ENCODE data around the gene FGF1. TPM values are rescaled to one million over a fixed set of nuclear protein-coding genes. Genes with fewer than 3 reads are reported as not detected.

FGF1 gene
- total RNA-seq, 4 donors from 2014 or later: 1.7 to 4.0 (median 2.9) TPM

GRCh38 chr5:142544946-142545649 is 140.8 kb downstream of the FGF1 start:
- intact Hi-C loops (cut with DNase I): loop anchor here (10.0 kb wide), 1 partner anchor 190 kb away; no protein-coding TSS in a partner anchor
- Histone ChIP-seq H3K27ac (replicated peaks in 1 of 4) (peak overlapping the region in 1 of 4 donors; percentile 22), H3K4me3 (no peak overlapping the region), H3K9me3 (no peaks in the 10 kb centered on the region), H3K27me3 (no peaks in the 10 kb centered on the region), H3K36me3 (no peaks in the 10 kb centered on the region), H3K4me1 (peaks cover 30 to 55% (median 51%) of the 10 kb centered on the region in 4 donors)
- 94% methylated on average over 2 of the region's 3 CpGs for WGBS
- TF ChIP-seq CTCF (IDR thresholded peaks at IDR 0.05): no peak
- no peak for TF ChIP-seq POLR2A (IDR thresholded peaks at IDR 0.05; ENCODE audit: low read depth)
- TF ChIP-seq POLR2AphosphoS5 (IDR thresholded peaks at IDR 0.05): no peak
- no peak for TF ChIP-seq EP300 (IDR thresholded peaks at IDR 0.05)
- no peak for DNase-seq (ENCODE audit: extremely low spot score)

- TF ChIP-seq CTCF (IDR thresholded peaks at IDR 0.05) (no peak), EP300 (IDR thresholded peaks at IDR 0.05) (no peak), POLR2AphosphoS5 (IDR thresholded peaks at IDR 0.05) (no peak), POLR2A (IDR thresholded peaks at IDR 0.05; ENCODE audit: low read depth) (no peak)
- peaks cover 30 to 55% (median 50%) of the 10 kb centered on the region in 4 donors for H3K4me1 ChIP-seq
- no peak for DNase-seq (ENCODE audit: extremely low spot score)
- H3K4me3 ChIP-seq: no peak overlapping the region
- peak overlapping the region in 3 of 4 donors; percentile 22 to 38 (median 27) for H3K27ac ChIP-seq (replicated peaks in 1 of 4)
- no peaks in the 10 kb centered on the region for H3K27me3 ChIP-seq
- H3K9me3 ChIP-seq: no peaks in the 10 kb centered on the region
- intact Hi-C loops (cut with DNase I): loop anchor here (10.0 kb wide), 1 partner anchor 189 kb away; no protein-coding TSS in a partner anchor
- 88% methylated on average over 8 of the region's 8 CpGs for WGBS
- no peaks in the 10 kb centered on the region for H3K36me3 ChIP-seq
These were observed 141.7 kb downstream of the FGF1 start for GRCh38 chr5:142544071-142544753.

- Histone ChIP-seq H3K27me3 (no peaks in the 10 kb centered on the region), H3K36me3 (no peaks in the 10 kb centered on the region), H3K4me3 (no peak overlapping the region), H3K9me3 (no peaks in the 10 kb centered on the region), H3K4me1 (peaks cover 25 to 51% (median 41%) of the 10 kb centered on the region in 4 donors), H3K27ac (replicated peaks in 1 of 4) (peak overlapping the region; percentile 48 to 75 (median 58))
- no peak for TF ChIP-seq EP300 (IDR thresholded peaks at IDR 0.05)
- no peak for TF ChIP-seq POLR2A (IDR thresholded peaks at IDR 0.05; ENCODE audit: low read depth)
- TF ChIP-seq CTCF (IDR thresholded peaks at IDR 0.05): peak in 1 of 3 experiments; percentile 44
- TF ChIP-seq POLR2AphosphoS5 (IDR thresholded peaks at IDR 0.05): peak; percentile 44 to 64
- WGBS: 52% methylated on average over 3 of the region's 3 CpGs
- intact Hi-C loops (cut with DNase I): loop anchor here (10.0 kb wide), 1 partner anchor 188 kb away; no protein-coding TSS in a partner anchor
- no peak for DNase-seq (ENCODE audit: extremely low spot score)
These were observed 143.0 kb downstream of the FGF1 start for GRCh38 chr5:142542906-142543305.

Other genes starting within 250 kb of the FGF1 start
- gene ARHGAP26, start 84.3 kb upstream of the FGF1 start, total RNA-seq: 10 to 100 TPM; 22.3 to 40.7 (median 28.2) TPM

Measured in esophagus muscularis mucosa (tissue), 4 donors.